MM.1S (cell line): Measurements from ENCODE around the gene HBA2.
"Not testable (repeated sequence)": the region's sequence is repeated elsewhere in the genome, so short reads cannot be mapped to it uniquely, and the experiment has no call there.

Experiments
- CTCF ChIP-seq: fragments of 300-600 bp; sonication (generic); IDR thresholded peaks from 2 replicates; pipeline ENCODE4 v1.5.1; 2016; ENCODE audit warnings: antibody characterized with exemption, low read length, mixed read lengths
- EZH2phosphoT487 ChIP-seq: fragments of 300-600 bp; sonication (generic); IDR thresholded peaks from 2 replicates; pipeline ENCODE4 v1.6.1; 2018; ENCODE audit warnings: antibody characterized with exemption, low read length

- TF ChIP-seq CTCF, EZH2phosphoT487: not testable (repeated sequence)
These were observed 48.9 kb upstream of the HBA2 start for GRCh38 chr16:123558-124350.
